T-helper 17 cell (primary cell): ENCODE data around the gene LDLRAD3. TPM values are rescaled to one million over a fixed set of nuclear protein-coding genes. Genes with fewer than 3 reads are reported as not detected.
A peak's percentile ranks its signal among the peaks of the same experiment; 100 is the strongest.

Source experiments
- ATAC-seq: fragments of 150-1000 bp; cut with Tn5 transposase; 2 replicates; pipeline ENCODE4 v1.10.0; 2021; ENCODE audit warnings: mild to moderate bottlenecking, moderate library complexity
- DNase-seq, 3 donors: peaks; one replicate each; pipeline versions ENCODE4 v3.0.0 to v3.0.0-alpha.2; 2020 to 2021
- H3K9me3 ChIP-seq: one replicate; pipeline ENCODE4 v1.7.0; 2013; ENCODE audit warnings: low read length, mild to moderate bottlenecking; ENCODE audit not compliant: control insufficient read depth, poor library complexity, severe bottlenecking
- H3K27ac Mint-ChIP-seq: one replicate; pipeline ENCODE4 v1.8.0; 2022; ENCODE audit warnings: mild to moderate bottlenecking, moderate library complexity, mixed read lengths
- H3K27me3 Mint-ChIP-seq: one replicate; pipeline ENCODE4 v1.8.0; 2022; ENCODE audit warnings: mixed read lengths
- H3K36me3 Mint-ChIP-seq: one replicate; pipeline ENCODE4 v1.8.0; 2022; ENCODE audit warnings: low read depth, mixed read lengths
- H3K4me1 Mint-ChIP-seq: one replicate; pipeline ENCODE4 v1.8.0; 2022; ENCODE audit warnings: mild to moderate bottlenecking, mixed read lengths
- H3K4me3 Mint-ChIP-seq: one replicate; pipeline ENCODE4 v1.8.0; 2022; ENCODE audit warnings: mild to moderate bottlenecking, moderate library complexity, mixed read lengths
- total RNA-seq, 4 donors: library from RNA in 2 of 4; stranded (reverse) in 2 of 4; gene quantifications; one replicate each; pipeline ENCODE4 v1.2.3 and lab custom pipeline; 2022 to 2026

Gene LDLRAD3
- total RNA-seq, 2 donors from 2014 or later = 0.42 to 1.4 TPM

GRCh38 chr11:36131721-36132397, 188.0 kb downstream of the LDLRAD3 start:
- Mint-ChIP-seq H3K4me1 (no peaks in the 10 kb centered on the region), H3K27ac (no peak overlapping the region), H3K27me3 (peaks cover 56% of the 10 kb centered on the region), H3K4me3 (no peak overlapping the region), H3K36me3 (no peaks in the 10 kb centered on the region)
- ATAC-seq (no peak), DNase-seq (no peak)
- no peaks in the 10 kb centered on the region for H3K9me3 ChIP-seq

DNA sequence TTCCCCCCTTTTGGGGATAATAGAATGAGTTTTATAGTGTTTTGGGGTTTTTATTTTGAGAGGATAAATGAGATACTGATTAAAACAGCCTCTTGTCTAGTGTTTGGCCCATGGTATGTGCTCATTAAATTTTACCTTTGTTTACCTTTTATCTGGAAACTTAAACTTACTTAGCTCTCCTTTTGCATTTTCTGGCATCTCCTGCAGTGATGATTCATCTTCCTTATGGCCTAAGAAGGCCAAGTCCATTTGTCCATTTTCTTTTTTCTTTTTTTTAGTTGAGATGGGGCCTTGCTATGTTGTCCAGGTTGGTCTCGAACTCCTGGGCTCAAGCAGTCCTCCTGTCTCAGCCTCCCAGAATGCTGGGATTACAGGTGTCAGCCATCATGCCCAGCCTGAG, 189.1 kb downstream of the LDLRAD3 start:
- Mint-ChIP-seq H3K4me1 (no peaks in the 10 kb centered on the region), H3K27me3 (peaks cover 56% of the 10 kb centered on the region), H3K36me3 (no peaks in the 10 kb centered on the region), H3K4me3 (no peak overlapping the region), H3K27ac (no peak overlapping the region)
- H3K9me3 ChIP-seq = no peaks in the 10 kb centered on the region
- ATAC-seq = no peak
- DNase-seq = no peak

- no peak overlapping the region for H3K4me3 Mint-ChIP-seq
- no peak for ATAC-seq
- peaks cover 42% of the 10 kb centered on the region for H3K27me3 Mint-ChIP-seq
- no peaks in the 10 kb centered on the region for H3K9me3 ChIP-seq
- H3K36me3 Mint-ChIP-seq = no peaks in the 10 kb centered on the region
- H3K4me1 Mint-ChIP-seq = no peaks in the 10 kb centered on the region
- DNase-seq = no peak
- H3K27ac Mint-ChIP-seq = no peak overlapping the region
Observed at GRCh38 chr11:36135076-36135475, 191.2 kb downstream of the LDLRAD3 start.

- Mint-ChIP-seq H3K4me1 (no peaks in the 10 kb centered on the region), H3K27me3 (peaks cover 42% of the 10 kb centered on the region), H3K27ac (no peak overlapping the region), H3K36me3 (no peaks in the 10 kb centered on the region), H3K4me3 (no peak overlapping the region)
- no peak for ATAC-seq
- H3K9me3 ChIP-seq = no peaks in the 10 kb centered on the region
- DNase-seq = no peak
Observed at GRCh38 chr11:36139767-36140166, 195.9 kb downstream of the LDLRAD3 start.

- no peak for DNase-seq
- H3K9me3 ChIP-seq = no peaks in the 10 kb centered on the region
- peaks cover 26% of the 10 kb centered on the region for H3K27me3 Mint-ChIP-seq
- no peaks in the 10 kb centered on the region for H3K4me1 Mint-ChIP-seq
- no peaks in the 10 kb centered on the region for H3K36me3 Mint-ChIP-seq
- H3K27ac Mint-ChIP-seq = no peak overlapping the region
- ATAC-seq = no peak
- no peak overlapping the region for H3K4me3 Mint-ChIP-seq
Observed at GRCh38 chr11:36141196-36141953, 197.5 kb downstream of the LDLRAD3 start.

GRCh38 chr11:36141956-36142355, 198.1 kb downstream of the LDLRAD3 start:
- H3K36me3 Mint-ChIP-seq = no peaks in the 10 kb centered on the region
- peaks cover 26% of the 10 kb centered on the region for H3K27me3 Mint-ChIP-seq
- DNase-seq = no peak
- no peak overlapping the region for H3K4me3 Mint-ChIP-seq
- no peak for ATAC-seq
- H3K9me3 ChIP-seq = no peaks in the 10 kb centered on the region
- no peak overlapping the region for H3K27ac Mint-ChIP-seq
- no peaks in the 10 kb centered on the region for H3K4me1 Mint-ChIP-seq

DNA sequence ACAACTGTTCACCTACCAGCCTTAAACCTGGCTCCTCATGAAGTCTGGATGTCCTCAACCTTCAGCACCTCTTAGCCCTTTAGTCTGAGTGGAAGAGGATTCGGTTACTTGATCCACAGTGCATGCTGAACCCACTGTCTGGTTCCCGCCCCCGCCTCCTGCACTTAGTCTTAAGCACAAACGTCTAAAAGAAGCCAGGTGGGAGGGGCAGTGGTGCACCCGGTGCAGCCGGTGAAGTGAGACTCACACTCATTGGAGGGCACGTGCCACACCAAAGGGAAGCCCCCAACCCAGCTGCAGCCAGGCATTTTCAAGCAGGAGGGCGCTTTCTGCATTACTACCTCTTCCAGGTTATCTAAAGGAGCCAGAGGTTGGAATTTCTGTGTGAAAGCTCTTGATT, 198.6 kb downstream of the LDLRAD3 start:
- DNase-seq = no peak
- H3K27me3 Mint-ChIP-seq = peaks cover 26% of the 10 kb centered on the region
- no peaks in the 10 kb centered on the region for H3K4me1 Mint-ChIP-seq
- H3K9me3 ChIP-seq = no peaks in the 10 kb centered on the region
- H3K36me3 Mint-ChIP-seq = no peaks in the 10 kb centered on the region
- no peak overlapping the region for H3K27ac Mint-ChIP-seq
- no peak for ATAC-seq
- H3K4me3 Mint-ChIP-seq = no peak overlapping the region

GRCh38 chr11:36142879-36143278, 199.0 kb downstream of the LDLRAD3 start:
- no peak for DNase-seq
- no peak for ATAC-seq
- Mint-ChIP-seq H3K4me1 (no peaks in the 10 kb centered on the region), H3K4me3 (no peak overlapping the region), H3K27me3 (peaks cover 21% of the 10 kb centered on the region), H3K27ac (no peak overlapping the region), H3K36me3 (no peaks in the 10 kb centered on the region)
- H3K9me3 ChIP-seq = no peaks in the 10 kb centered on the region

DNA sequence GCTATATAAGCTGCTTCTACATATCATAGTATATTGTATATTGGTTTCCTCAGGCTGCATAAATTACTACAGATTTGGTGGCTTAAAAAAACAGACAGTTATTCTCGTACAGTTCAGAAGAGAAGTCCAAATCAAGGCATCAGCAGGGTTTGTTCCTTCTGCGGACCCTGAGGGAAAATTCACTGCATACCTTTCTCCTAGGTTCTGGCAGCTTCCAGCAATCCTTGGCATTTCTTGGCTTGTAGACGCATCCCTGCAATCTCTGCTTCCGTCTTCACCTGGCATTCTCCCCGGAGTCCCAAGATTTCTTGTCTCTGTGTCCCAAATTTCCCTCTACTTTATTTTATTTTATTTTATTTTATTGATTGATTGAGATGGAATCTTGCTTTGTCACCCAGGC, 202.6 kb downstream of the LDLRAD3 start:
- no peak for ATAC-seq
- H3K27ac Mint-ChIP-seq = no peak overlapping the region

DNA sequence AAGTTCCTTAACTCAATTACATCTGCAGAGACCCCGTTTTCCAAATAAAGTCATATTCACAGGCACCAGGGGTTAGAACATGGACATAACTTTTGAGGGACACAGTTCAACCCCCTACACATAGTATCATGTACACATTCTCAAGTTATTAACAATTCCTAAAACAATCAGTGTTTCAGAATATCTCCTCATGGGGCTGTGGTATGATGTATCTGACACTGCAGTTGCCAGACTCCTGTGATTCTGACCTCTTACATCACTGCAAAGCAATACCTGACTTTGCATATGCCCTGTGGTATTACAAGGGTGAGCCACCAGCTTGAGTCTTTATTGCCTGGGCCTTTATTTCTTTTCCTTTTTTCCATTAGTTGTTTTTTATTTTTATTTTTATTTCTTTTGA, 203.6 kb downstream of the LDLRAD3 start:
- ATAC-seq (no peak), DNase-seq (no peak)
- no peaks in the 10 kb centered on the region for H3K36me3 Mint-ChIP-seq
- H3K4me3 Mint-ChIP-seq = no peak overlapping the region
- no peak overlapping the region for H3K27ac Mint-ChIP-seq
- H3K4me1 Mint-ChIP-seq = no peaks in the 10 kb centered on the region
- H3K27me3 Mint-ChIP-seq = peaks cover 26% of the 10 kb centered on the region
- H3K9me3 ChIP-seq = no peaks in the 10 kb centered on the region

More for the DNA sequence above, 202.6 kb downstream of the LDLRAD3 start:
- Mint-ChIP-seq H3K36me3 (no peaks in the 10 kb centered on the region), H3K4me3 (no peak overlapping the region), H3K27me3 (peaks cover 30% of the 10 kb centered on the region), H3K4me1 (no peaks in the 10 kb centered on the region)
- no peak for DNase-seq
- H3K9me3 ChIP-seq = no peaks in the 10 kb centered on the region

GRCh38 chr11:36148701-36149100, 204.8 kb downstream of the LDLRAD3 start:
- no peaks in the 10 kb centered on the region for H3K9me3 ChIP-seq
- no peaks in the 10 kb centered on the region for H3K36me3 Mint-ChIP-seq
- ATAC-seq (no peak), DNase-seq (no peak)
- H3K4me1 Mint-ChIP-seq = no peaks in the 10 kb centered on the region
- H3K4me3 Mint-ChIP-seq = no peak overlapping the region
- peaks cover 26% of the 10 kb centered on the region for H3K27me3 Mint-ChIP-seq
- H3K27ac Mint-ChIP-seq = no peak overlapping the region

- H3K9me3 ChIP-seq = no peaks in the 10 kb centered on the region
- H3K4me1 Mint-ChIP-seq = no peaks in the 10 kb centered on the region
- H3K27me3 Mint-ChIP-seq = peaks cover 28% of the 10 kb centered on the region
Observed at GRCh38 chr11:36149538-36150242, 205.8 kb downstream of the LDLRAD3 start.

GRCh38 chr11:36150986-36151385, 207.1 kb downstream of the LDLRAD3 start:
- Mint-ChIP-seq H3K36me3 (no peaks in the 10 kb centered on the region), H3K27me3 (peaks cover 37% of the 10 kb centered on the region), H3K27ac (no peak overlapping the region), H3K4me1 (no peaks in the 10 kb centered on the region), H3K4me3 (no peak overlapping the region)
- H3K9me3 ChIP-seq = no peaks in the 10 kb centered on the region
- DNase-seq = no peak
- ATAC-seq = no peak

More at GRCh38 chr11:36149538-36150242, 205.8 kb downstream of the LDLRAD3 start:
- no peak for DNase-seq
- no peaks in the 10 kb centered on the region for H3K36me3 Mint-ChIP-seq
- H3K4me3 Mint-ChIP-seq = no peak overlapping the region
- H3K27ac Mint-ChIP-seq = no peak overlapping the region
- ATAC-seq = peak; percentile 37
